ENCODE data around the gene HMSD.
A peak's percentile ranks its signal among the peaks of the same experiment; 100 is the strongest.
"Not testable (repeated sequence)": the region's sequence is repeated elsewhere in the genome, so short reads cannot be mapped to it uniquely, and the experiment has no call there.

The HMSD gene, protein sequence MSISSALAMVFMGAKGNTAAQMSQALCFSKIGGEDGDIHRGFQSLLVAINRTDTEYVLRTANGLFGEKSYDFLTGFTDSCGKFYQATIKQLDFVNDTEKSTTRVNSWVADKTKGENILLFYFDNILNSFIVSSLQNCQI

DNA sequence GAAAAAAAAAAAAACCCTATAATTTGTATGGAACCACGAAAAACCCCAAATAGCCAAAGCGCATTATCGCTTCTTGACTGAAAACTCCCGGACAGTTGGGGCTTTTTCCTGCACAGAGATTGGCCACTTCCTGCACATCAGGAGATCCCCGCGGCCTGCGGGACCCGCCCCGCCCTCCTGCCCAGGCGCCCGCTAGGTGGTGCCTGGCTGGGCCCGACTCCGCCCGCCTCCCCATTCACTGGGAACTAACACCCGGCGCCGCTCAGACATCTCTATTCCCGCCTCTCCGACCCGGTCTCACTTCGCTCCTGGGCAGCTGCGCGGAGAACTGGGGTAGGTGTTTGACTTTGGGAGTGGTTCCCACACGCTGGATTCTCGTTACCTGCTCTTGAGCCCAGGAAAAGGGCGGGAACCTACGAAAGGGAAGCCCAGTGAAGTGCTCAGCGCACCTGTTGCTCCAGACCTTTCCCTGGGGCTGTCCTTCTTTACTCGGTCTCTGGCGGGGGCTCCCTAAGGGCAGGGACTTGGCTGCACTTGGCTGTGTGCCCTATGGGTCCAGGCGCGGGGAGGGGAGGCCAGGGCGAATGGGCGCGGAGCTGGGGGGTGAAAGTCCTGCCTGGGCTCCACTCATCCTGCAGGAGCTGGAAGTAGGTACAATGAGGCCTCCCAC is at the start of gene HMSD:
TSS of gene HMSD (plus strand) at position 234 of the 670 bp plus-strand sequence. CDS start 4,155 bp downstream, outside the sequence.
- DNase-seq (ENCODE audit: low spot score): peak; percentile 69

DNA sequence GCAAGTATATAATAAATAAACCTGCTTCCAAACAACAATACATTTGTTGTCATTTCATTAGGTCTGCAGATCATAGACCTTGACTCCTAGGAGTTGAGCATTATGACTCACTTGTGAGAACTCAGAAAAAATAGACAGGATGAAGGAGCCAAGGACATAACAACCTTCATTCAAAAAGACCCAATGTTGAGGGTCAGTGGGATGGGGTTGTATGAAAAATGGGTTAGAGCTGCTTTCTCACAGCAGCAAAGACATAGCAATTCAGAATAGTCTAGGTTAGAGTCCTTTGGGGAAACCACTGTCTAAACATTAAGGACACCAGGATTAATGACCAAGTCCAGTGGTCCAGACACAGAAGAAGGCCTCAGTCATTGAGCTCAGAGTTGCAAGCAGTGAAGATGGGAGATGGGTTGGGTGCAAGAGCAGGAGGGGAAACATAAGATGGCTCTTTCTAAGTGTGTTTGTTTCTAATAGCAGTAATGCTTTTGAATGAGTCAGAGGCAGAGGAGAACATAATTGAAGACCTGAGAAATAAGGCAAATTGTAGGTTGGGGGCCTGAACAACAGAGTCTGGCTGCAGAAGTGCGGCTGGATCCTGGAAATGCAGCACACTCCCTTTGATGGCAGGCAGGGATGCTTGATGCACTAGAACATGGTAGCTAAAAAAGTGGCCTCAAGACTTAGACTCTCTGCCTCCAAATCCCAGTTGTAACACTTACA is 45.1 kb upstream of the HMSD start:
- DNase-seq (ENCODE audit: low spot score): no peak

DNA sequence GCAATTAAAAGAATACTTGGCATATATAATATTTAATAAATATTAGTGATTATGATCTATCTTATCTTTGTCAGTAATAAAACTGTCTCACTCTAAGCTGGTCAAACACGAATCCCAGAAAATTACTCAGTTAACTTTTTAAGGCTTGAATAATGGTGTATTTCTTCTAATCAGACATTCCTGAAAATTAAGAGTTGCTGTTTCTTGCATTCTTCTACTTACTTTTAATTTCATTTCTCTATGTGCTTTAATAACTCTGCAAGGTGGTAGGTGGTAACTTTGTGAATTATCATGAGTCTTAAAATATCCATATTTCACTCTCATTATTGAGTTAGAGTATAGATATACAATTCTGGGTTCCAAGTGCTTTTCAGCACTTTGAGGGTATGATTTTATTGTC is 44.4 kb upstream of the HMSD start:
- DNase-seq (ENCODE audit: low spot score): no peak

DNA sequence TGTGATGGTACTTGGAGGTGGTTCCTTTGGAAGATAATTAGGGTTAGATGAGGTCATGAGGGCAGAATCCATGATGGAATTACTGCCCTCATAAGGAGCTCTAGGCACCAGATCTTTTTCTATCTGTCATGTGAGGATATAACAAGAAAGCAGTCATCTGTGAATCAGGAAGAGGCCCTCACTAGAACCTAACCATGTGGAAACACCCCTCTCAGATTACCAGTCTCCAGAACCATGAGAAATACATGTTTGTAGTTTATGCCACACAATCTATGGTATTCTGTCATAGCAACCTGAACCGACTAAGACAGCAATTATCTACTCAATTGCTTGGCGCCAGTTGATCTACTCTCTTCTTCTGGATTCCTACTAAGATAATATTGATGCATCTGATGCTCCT is 43.7 kb upstream of the HMSD start:
- no peak for DNase-seq (ENCODE audit: low spot score)

DNA sequence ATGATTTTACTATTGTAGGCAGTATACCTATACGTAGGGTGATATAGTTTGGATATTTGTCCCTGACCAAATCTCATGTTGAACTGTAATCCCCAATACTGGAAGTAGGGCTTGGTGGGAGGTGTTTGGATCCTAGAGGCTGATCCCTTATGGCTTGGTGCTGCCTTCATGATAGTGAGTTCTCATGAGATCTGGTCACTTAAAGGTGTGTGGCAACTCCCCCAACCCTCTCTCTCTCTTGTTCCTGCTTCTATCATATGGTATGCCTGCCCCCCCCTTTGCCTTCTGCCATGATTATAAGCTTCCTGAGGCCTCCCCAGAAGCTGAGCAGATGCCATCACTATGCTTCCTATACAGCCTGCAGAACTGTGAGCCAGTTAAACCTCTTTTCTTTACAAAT is 43.0 kb upstream of the HMSD start:
- no peak for DNase-seq (ENCODE audit: low spot score)

DNA sequence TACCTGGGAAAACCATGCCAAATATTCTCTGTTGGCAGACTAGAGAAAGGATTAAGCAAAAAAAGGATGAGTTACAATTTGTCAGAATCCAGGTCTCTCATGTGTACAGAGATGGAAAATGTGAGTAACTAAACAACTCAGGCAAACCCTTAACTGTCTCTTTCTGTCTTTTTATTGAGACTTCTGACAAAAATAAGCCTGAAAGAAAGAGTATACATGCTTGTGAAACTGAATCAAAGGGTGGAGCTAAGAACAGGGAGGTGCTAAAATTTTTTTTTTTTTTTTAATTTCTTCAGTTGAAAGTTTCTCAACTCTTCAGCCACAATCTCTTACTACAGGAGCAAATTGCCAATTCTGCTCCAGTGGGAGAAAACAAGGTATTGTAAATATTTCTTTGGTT is 41.4 kb upstream of the HMSD start, which contains the start of gene SERPINB10:
TSS of gene SERPINB10 (plus strand) at position 295 of the 400 bp plus-strand sequence. CDS start 7,553 bp downstream, outside the sequence.
- DNase-seq (ENCODE audit: low spot score): no peak

DNA sequence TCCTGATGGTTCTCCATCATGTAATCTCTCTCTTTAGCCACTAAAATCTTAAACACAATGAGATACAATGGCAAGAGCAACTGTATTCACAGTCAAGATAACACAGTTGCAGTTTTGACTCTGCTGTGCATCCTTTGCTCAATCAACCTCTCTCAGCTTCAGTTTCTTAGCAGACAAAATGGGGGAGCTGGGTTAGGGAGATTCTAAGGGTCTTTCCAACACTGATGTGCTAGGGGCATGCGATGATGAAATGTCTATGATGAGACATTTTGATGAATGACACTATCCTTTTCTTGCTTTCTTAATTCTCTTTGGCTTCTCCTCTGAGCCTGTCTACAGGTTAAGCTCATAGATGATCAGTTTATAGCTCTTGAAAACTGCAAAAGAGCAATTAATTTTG is 40.2 kb upstream of the HMSD start:
- DNase-seq (ENCODE audit: low spot score): no peak

DNA sequence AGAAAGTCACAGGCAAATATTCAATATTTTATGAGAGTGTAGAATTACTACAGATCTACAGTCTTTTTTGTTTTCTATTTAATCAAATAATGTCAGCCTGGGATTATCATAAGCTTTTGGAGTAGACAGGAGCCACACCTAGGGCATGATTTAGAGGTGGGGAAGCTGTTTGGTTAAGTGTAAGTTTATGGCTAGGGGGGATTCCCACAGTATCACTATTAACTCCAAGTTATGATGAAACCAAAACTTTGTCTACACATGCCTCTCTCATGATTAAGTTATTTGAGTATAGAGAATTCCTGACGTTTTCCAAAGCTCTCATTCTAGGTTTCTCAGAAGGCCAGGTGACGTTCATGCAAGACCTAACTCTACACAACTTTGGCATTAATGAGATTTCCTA is 39.2 kb upstream of the HMSD start:
- DNase-seq (ENCODE audit: low spot score): no peak

DNA sequence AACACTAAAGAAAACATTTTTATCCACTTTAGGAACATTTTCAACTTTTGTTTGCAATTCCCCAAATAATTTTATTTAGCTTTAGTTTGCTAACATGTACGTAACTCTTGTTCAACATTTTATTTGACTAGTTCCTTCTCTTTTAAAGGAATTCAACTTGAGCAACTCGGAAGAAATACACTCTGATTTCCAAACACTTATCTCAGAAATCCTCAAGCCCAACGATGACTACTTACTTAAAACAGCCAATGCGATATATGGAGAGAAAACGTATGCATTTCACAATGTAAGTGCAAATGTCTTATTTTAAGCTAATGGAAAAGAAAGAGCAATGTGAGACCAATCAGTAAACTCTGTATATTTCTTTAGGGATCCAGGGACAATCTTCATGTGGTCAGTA is 31.3 kb upstream of the HMSD start:
- no peak for DNase-seq (ENCODE audit: low spot score)

DNA sequence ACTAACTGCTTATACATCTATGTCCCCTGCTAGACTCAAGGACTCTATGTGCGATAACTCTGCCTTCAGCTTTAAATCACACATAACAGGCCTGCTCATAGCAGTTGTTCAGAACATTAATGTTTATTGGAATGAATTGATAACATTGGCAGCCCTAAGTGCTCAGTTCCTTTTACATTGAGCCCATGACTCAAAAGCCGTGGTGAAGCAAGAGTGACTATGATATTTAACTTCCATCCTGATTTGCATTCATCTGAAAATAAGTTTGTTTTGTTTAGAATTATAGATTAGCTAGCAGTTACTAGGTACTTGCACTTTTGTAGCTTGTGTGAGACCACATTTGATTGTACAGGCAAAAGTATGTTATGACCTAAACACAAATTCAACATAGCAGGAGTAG is 27.1 kb upstream of the HMSD start:
- DNase-seq (ENCODE audit: low spot score): no peak

DNA sequence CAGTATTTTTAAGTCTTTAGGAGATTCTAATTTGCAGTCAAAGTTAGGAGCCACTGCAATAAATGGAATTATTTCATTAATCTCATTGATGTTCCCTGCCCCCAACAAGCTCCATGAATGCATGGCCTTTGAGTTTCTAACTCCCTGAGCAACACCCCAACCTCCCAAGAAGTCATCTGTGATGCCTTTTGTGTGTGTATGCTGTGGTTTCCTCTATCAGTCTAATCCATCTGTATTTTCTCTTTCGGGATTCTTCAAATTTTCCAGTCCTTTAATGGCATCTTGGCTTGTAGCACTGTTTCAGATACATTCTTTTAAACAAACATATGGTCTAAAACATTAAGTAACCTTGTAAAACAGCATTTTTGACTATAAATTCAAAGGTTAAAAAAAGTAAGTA is 24.6 kb upstream of the HMSD start:
- DNase-seq (ENCODE audit: low spot score): no peak

DNA sequence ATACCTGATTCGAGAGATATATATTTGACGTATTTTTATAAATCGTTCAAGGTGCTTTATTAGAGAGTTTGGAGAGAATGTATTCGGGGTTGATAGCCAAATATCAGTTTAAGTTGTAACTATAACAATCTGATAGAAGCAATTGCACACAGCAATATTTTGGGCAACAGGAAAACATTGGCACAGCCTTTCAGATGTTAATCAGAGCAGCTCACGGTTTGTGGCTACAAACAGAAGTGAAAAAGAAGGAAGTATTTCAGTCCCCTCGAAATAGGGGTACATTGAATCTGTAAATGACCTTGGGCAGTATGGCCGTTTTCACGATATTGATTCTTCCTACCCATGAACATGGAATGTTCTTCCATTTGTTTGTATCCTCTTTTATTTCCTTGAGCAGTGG is 20.8 kb upstream of the HMSD start:
- DNase-seq (ENCODE audit: low spot score): no peak

DNA sequence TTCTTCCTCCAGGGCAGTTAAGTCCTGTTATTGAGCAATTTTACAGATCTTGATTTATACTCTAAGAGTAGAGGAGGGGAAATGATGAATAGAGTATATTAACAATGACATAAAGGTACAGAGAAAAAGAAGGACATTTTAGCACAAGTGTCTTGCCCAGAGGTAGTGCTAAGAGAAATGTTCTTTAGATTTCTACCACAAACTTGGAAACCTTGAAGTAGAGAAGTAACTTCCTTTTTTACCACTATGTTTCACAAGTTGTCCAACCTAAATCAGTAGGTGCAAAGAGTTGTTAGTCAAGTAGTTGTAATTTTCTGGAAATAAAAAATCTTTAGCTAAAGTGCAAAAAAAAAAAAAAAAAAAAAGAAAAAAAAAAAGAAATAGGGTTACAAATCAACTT is 19.7 kb upstream of the HMSD start:
- not testable (repeated sequence) for DNase-seq (ENCODE audit: low spot score)

DNA sequence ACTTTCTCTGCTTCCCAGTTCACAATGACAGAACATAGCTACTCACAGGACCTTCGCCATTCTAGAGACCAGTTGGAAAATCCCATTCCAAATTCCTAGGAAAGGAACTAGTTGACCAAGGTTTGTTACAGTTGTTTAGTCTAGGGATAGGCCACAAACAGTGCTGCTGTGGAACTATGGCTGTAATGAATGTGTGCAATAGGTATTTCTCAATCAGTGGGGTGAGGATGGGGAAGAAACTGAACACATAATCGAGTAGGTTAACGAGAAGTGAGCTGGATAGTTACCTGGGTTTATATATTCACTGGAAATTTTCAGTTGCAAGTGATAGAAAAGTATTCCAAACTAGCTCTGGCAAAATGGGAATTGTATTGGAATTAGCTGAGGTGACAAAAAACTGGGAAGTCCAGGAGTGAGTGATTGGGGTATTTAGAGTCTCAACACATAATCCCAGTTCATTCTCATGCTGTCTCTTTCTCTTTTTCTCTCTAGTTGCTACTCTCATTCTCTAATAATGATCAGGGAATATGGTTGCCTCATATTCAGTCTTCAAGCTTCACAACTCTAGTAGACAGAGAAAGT is 18.2 kb upstream of the HMSD start:
- DNase-seq (ENCODE audit: low spot score): no peak

DNA sequence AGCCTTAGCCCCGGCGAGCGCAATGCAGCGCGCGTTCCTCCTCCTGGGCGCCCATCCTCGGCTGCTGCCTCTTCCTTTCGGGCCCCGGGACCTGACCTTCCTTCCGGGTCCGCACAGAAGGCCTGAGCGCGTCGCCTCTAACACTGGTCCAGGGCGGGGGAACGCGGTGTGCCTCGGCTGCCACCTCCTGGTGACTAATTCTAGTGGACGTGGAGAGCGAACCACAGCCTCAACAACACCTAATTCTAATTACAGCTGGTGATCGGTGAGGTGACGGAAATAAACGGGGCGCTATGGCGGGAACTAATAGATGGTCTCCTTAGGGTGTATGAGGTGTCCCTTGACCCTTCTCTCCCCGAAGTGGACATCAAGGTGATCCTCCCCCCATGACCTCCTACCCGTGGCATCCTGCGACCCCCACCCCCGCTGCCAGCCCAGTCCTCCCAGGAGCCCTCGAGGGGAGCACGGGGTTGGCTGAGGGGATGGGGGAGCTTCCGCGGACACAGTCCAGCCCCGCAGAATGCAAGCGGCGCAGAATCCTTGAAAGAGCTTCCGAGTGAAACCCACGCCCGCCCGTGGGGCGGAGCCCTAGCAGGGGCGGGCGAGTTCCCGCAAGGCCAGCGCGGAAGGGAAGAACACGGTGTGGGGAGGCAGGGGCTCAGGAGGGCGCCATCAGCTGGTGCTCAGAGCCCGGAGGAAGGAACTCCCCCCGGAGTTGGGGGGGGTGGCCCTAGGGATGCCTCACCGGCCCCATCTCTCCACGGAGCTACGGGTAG is 12.8 kb upstream of the HMSD start:
- peak; percentile 92 for DNase-seq (ENCODE audit: low spot score)

DNA sequence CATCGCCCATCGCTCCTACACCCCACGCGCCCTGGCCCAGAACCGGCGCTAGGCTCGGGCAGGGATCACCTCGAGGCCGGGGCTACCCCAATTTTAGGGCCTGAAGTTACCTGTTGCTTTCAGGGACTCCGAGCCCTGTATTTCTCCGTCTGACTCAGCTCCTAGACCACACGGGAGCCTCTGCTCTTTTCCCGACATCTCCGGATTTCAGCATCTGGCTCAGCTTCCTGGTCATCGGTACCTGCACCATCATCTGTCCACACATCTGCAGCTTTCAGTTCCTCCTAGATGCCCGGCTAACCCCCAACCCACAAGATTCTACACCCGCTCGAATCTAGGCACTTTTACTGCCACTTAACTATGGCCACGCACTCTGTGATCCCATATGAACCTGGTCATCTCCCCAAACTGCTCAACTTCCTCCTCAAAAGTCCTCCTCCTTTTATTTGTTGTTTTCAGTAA is 12.1 kb upstream of the HMSD start:
- no peak for DNase-seq (ENCODE audit: low spot score)

DNA sequence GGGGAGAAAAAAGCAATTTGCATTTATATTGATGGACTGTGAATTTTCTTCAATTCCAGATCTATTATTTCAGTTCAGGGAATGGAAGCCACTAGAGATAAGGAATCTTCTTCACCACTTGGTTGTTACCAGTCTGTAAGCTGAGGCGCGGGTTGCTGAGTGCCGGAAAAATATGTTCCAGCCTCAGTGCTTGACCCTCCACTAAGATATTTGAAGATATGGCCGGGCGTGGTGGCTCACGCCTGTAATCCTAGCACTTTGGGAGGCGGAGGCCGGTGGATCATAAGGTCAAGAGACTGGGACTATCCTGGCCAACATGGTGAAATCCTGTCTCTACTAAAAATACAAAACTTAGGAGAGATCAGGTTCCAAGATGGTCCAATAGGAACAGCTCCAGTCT is 9.1 kb upstream of the HMSD start:
- no peak for DNase-seq (ENCODE audit: low spot score)

DNA sequence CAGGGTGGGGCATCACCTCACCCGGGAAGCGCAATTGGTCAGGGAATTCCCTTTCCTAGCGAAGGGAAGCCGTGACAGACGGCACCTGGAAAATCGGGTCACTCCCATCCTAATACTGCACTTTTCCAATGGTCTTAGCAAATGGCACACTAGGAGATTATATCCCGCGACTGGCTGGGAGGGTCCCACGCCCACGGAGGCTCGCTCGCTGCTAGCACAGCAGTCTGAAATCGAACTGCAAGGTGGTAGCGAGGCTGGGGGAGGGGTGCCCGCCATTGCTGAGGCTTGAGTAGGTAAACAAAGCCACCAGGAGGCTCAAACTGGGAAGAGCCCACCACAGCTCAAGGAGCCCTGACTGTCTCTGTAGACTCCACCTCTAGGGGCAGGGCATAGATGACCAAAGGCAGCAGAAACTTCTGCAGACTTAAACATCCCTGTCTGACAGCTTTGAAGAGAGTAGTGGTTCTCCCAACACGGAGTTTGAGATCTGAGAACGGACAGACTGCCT is 8.5 kb upstream of the HMSD start:
- not testable (repeated sequence) for DNase-seq (ENCODE audit: low spot score)

DNA sequence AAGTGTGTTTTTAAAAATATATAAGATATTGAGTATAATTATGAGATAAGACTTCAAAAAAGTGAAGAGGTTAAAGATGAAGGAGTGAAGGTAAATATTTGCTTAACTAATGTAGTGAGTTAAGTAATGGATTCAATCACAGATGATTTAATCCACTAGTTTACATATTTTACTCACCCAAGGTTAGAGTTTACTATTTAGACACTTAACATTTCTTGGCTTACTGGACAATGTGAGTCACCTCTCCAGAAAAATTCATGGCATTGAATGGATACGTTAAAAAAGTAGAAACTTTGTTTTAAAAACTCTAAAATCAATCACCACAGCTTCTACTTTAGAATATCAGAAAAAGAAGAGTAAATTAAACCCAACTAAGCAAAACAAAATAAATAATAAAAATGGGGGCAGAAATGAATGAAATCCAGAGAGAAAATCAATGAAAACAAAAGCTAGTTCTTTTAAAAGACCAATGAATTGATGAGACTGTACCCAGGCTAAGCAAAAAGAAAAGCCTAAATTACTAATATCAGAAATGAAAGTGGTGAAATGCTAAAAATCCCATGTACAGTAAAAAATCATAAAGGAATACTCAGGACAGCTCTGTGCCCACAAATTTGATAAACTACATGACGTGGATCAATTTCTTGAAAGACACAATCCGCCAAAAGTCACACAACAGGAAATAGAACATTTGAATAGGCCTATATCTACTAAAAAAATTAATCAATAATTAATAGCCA is 1.9 kb upstream of the HMSD start:
- no peak for DNase-seq (ENCODE audit: low spot score)

DNA sequence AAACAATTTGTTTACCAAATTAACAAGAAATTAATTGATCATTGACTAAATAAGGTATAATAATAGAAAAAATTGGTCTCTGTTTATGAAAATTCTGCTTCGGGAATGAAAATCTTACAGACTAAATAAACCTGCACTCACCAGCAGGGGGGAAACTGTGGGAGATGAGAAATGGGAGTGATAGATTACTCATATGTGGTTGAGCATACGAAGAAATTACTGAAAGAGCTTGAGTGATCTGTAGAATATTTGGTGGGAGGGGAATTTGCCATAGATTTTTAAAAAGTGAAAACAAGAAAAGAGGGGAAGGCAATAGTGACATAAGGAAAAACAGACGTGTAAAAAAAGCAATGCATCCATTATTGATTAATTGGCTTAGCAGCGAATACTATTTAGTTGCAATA is 2.2 kb downstream of the HMSD start:
- no peak for DNase-seq (ENCODE audit: low spot score)

DNA sequence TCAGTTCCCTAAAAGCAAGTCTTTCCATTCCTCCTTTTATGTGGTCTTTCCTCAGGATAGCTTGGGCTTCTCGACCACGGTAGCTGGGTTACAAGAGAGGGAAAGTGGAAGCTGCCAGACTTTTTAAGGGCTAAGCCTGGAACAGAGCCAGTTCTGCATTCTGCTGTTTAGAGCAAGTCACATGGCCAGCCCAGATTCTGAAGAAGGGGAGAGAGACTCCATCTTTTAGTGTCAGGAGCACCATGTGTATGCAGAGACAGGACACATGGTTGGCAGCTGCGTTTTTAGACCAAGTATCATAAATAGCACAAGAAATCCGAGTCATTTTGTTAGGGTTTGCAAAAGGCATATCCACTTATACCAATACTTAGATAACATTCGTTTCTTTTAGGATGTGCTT is 4.7 kb downstream of the HMSD start:
- DNase-seq (ENCODE audit: low spot score): peak; percentile 35
